Measurements from ENCODE around the gene PKD2.

The PKD2 gene

DNA sequence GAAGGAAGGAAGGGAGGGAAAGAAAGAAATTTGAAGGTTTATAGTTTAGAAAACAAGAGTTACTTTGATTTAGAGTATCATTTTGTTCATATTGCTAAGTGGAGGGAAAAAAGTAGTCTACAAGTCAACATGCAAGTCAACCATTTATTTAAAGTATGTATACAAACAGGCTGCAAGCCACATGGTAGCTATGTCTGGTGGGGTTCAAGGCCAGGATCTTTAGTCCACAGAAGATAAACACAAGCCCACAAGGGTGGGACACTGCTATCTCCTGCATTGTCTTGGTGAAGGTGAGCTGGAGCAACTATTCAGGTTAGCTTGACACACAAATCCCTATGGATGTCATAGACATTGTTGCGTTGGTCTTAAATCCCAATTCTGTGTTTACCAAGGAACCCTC lies 79.6 kb downstream of the PKD2 start:
- ATAC-seq: no peak
- TF ChIP-seq CSRNP3 (CRISPR knock-in tag; IDR thresholded peaks at IDR 0.05) (no peak), TCF4 (CRISPR knock-in tag; IDR thresholded peaks at IDR 0.05; ENCODE audit: borderline replicate concordance) (no peak), GLIS3 (CRISPR knock-in tag; IDR thresholded peaks at IDR 0.05) (no peak), ZNF8 (CRISPR knock-in tag; IDR thresholded peaks at IDR 0.05) (no peak), ZNF565 (CRISPR knock-in tag; conservative IDR thresholded peaks at IDR 0.05; ENCODE audit: low read depth) (no peak), ARNTL (CRISPR knock-in tag; IDR thresholded peaks at IDR 0.05; ENCODE audit: borderline replicate concordance, low read depth) (no peak)

DNA sequence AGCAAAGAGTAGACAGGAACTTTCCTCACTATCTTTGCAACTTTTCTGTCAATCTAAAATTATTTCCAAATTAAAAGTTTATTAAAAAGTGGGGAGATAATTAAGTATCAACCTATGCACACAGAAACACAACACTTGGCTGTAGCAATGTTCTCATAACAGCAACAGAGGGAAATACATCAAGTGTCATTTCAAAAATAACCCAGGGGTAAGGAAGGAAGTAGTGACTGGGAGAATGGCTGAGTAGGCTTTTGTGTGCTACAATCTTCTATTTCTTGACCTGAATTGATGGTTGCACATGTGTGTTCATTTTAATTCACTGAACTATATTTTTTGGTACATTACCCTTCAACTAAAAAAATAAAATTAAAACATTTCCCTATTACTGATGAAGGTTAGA lies 83.5 kb downstream of the PKD2 start:
- TF ChIP-seq, protein P1, sequence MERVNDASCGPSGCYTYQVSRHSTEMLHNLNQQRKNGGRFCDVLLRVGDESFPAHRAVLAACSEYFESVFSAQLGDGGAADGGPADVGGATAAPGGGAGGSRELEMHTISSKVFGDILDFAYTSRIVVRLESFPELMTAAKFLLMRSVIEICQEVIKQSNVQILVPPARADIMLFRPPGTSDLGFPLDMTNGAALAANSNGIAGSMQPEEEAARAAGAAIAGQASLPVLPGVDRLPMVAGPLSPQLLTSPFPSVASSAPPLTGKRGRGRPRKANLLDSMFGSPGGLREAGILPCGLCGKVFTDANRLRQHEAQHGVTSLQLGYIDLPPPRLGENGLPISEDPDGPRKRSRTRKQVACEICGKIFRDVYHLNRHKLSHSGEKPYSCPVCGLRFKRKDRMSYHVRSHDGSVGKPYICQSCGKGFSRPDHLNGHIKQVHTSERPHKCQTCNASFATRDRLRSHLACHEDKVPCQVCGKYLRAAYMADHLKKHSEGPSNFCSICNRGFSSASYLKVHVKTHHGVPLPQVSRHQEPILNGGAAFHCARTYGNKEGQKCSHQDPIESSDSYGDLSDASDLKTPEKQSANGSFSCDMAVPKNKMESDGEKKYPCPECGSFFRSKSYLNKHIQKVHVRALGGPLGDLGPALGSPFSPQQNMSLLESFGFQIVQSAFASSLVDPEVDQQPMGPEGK (CRISPR knock-in tag; IDR thresholded peaks at IDR 0.05; ENCODE audit: borderline replicate concordance): no peak
- TF ChIP-seq, protein P2, sequence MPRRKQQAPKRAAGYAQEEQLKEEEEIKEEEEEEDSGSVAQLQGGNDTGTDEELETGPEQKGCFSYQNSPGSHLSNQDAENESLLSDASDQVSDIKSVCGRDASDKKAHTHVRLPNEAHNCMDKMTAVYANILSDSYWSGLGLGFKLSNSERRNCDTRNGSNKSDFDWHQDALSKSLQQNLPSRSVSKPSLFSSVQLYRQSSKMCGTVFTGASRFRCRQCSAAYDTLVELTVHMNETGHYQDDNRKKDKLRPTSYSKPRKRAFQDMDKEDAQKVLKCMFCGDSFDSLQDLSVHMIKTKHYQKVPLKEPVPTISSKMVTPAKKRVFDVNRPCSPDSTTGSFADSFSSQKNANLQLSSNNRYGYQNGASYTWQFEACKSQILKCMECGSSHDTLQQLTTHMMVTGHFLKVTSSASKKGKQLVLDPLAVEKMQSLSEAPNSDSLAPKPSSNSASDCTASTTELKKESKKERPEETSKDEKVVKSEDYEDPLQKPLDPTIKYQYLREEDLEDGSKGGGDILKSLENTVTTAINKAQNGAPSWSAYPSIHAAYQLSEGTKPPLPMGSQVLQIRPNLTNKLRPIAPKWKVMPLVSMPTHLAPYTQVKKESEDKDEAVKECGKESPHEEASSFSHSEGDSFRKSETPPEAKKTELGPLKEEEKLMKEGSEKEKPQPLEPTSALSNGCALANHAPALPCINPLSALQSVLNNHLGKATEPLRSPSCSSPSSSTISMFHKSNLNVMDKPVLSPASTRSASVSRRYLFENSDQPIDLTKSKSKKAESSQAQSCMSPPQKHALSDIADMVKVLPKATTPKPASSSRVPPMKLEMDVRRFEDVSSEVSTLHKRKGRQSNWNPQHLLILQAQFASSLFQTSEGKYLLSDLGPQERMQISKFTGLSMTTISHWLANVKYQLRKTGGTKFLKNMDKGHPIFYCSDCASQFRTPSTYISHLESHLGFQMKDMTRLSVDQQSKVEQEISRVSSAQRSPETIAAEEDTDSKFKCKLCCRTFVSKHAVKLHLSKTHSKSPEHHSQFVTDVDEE (CRISPR knock-in tag; IDR thresholded peaks at IDR 0.05): no peak
- TF ChIP-seq CSDC2 (CRISPR knock-in tag; IDR thresholded peaks at IDR 0.05) (no peak), ARNTL (CRISPR knock-in tag; IDR thresholded peaks at IDR 0.05; ENCODE audit: borderline replicate concordance, low read depth) (no peak), ESRRG (CRISPR knock-in tag; IDR thresholded peaks at IDR 0.05) (no peak), ZNF565 (CRISPR knock-in tag; conservative IDR thresholded peaks at IDR 0.05; ENCODE audit: low read depth) (no peak), ISL1 (CRISPR knock-in tag; IDR thresholded peaks at IDR 0.05) (no peak), ZNF8 (CRISPR knock-in tag; IDR thresholded peaks at IDR 0.05) (no peak), POU6F1 (CRISPR knock-in tag; IDR thresholded peaks at IDR 0.05; ENCODE audit: borderline replicate concordance, low read depth) (no peak), CSRNP3 (CRISPR knock-in tag; IDR thresholded peaks at IDR 0.05) (no peak), BACH2 (CRISPR knock-in tag; IDR thresholded peaks at IDR 0.05; ENCODE audit: borderline replicate concordance) (no peak), TOX (CRISPR knock-in tag; IDR thresholded peaks at IDR 0.05; ENCODE audit: borderline replicate concordance) (no peak), SNAI2 (CRISPR knock-in tag; IDR thresholded peaks at IDR 0.05) (no peak), OSR1 (CRISPR knock-in tag; IDR thresholded peaks at IDR 0.05) (no peak), RARB (CRISPR knock-in tag; IDR thresholded peaks at IDR 0.05) (no peak)
- TF ChIP-seq, protein P3, sequence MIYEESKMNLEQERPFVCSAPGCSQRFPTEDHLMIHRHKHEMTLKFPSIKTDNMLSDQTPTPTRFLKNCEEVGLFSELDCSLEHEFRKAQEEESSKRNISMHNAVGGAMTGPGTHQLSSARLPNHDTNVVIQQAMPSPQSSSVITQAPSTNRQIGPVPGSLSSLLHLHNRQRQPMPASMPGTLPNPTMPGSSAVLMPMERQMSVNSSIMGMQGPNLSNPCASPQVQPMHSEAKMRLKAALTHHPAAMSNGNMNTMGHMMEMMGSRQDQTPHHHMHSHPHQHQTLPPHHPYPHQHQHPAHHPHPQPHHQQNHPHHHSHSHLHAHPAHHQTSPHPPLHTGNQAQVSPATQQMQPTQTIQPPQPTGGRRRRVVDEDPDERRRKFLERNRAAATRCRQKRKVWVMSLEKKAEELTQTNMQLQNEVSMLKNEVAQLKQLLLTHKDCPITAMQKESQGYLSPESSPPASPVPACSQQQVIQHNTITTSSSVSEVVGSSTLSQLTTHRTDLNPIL (CRISPR knock-in tag; IDR thresholded peaks at IDR 0.05; ENCODE audit: low read depth): no peak
- no peak for ATAC-seq

DNA sequence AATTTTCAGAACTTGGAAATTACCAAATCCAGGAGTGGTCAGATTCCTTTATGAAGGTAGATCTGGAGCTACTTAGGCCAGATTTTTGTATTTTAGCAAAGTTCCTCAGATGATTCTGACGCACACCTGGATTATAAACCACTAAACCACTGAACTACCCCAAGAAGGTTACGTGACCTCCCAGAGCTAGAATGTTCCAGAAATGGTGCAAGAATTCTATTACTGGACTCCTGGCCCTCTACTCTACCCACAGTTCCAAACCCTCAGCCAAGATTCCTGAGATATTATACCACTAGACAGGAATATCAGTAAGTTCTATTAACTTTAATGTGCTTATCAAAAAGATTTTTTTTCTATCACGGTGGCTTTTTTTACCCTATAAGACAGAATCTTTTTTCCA lies 83.9 kb downstream of the PKD2 start:
- TF ChIP-seq ZC3H10 (CRISPR knock-in tag; IDR thresholded peaks at IDR 0.05) (no peak), ZNF565 (CRISPR knock-in tag; conservative IDR thresholded peaks at IDR 0.05; ENCODE audit: low read depth) (no peak), PPARA (CRISPR knock-in tag; IDR thresholded peaks at IDR 0.05; ENCODE audit: borderline replicate concordance) (no peak), ZFP30 (CRISPR knock-in tag; IDR thresholded peaks at IDR 0.05) (no peak), ZNF70 (CRISPR knock-in tag; IDR thresholded peaks at IDR 0.05) (no peak), TOX (CRISPR knock-in tag; IDR thresholded peaks at IDR 0.05; ENCODE audit: borderline replicate concordance) (no peak), ARNTL (CRISPR knock-in tag; IDR thresholded peaks at IDR 0.05; ENCODE audit: borderline replicate concordance, low read depth) (no peak)
- no peak for ATAC-seq
